ENCODE results near the gene GMDS.

The GMDS gene

DNA sequence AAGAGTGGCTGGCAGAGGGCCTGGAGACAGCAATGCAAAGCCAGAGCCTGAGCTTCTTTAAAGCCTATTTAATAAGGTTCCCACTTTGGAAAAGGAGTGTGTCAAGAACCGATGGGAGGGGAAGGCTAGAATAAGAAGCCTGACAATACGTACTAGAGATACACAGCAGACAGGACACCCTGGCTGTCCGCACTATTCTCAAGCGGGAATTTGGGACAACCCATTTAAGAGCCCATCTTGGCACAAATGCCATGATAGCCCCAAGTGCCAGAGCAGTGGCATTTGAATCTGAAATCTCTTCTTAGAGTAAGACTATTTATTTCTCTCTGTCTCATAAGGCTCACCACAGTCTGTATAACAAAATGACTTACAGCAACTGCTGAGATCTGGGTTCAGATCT lies 3.1 kb downstream of the GMDS start:
- Histone ChIP-seq H4K20me1 (ENCODE audit: insufficient read depth, low read length) (no peaks in the 10 kb centered on the region), H3K27me3 (ENCODE audit: low read depth, low read length) (no peaks in the 10 kb centered on the region), H3K36me3 (replicated peaks; ENCODE audit: low read depth, low read length) (no peaks in the 10 kb centered on the region), H3K4me2 (ENCODE audit: low read length) (no peak overlapping the region), H2AFZ (ENCODE audit: low read depth, low read length) (no peak overlapping the region), H3K27ac (ENCODE audit: low read length) (no peak overlapping the region), H3K4me1 (ENCODE audit: low read length) (peaks cover 9% of the 10 kb centered on the region), H3K9me3 (ENCODE audit: insufficient read depth, low read length) (no peaks in the 10 kb centered on the region), H3K9ac (ENCODE audit: low read length) (no peak overlapping the region), H3K79me2 (ENCODE audit: low read length) (peaks cover 17% of the 10 kb centered on the region; the same call in 1 of the 2 replicates), H3K4me3 (ENCODE audit: low read length) (no peak overlapping the region)
- no peak for TF ChIP-seq EZH2phosphoT487 (IDR thresholded peaks at IDR 0.05; ENCODE audit: low read depth)
- no peak for TF ChIP-seq CTCF (IDR thresholded peaks at IDR 0.05; ENCODE audit: low read depth, low read length)

DNA sequence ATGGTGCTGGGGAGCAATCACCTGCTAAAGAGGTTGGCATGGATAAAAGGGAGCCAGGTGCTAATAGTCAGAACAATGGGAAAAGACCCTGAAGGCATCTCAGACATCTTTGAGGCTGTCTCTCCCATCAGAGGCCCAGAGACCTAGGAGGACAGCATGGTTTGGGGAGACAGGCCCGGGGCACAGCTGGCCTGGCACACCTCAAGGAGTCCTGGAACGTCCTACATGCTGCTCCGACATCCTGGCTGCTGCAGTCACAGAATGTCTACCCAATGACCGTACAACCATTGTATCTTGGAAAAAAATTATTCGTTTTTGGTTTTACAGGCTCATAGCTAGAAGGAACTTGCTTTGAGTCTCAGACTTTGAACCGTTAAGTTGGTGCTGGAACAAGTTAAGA lies 4.4 kb downstream of the GMDS start:
- no peak overlapping the region for H2AFZ ChIP-seq (ENCODE audit: low read depth, low read length)
- H3K4me3 ChIP-seq (ENCODE audit: low read length), result no peak overlapping the region
- no peaks in the 10 kb centered on the region for H3K27me3 ChIP-seq (ENCODE audit: low read depth, low read length)
- no peak overlapping the region for H3K9ac ChIP-seq (ENCODE audit: low read length)
- no peaks in the 10 kb centered on the region for H4K20me1 ChIP-seq (ENCODE audit: insufficient read depth, low read length)
- TF ChIP-seq EZH2phosphoT487 (IDR thresholded peaks at IDR 0.05; ENCODE audit: low read depth), result no peak
- no peak for TF ChIP-seq CTCF (IDR thresholded peaks at IDR 0.05; ENCODE audit: low read depth, low read length)
- no peak overlapping the region for H3K27ac ChIP-seq (ENCODE audit: low read length)
- peaks cover 6% of the 10 kb centered on the region for H3K4me1 ChIP-seq (ENCODE audit: low read length)
- H3K36me3 ChIP-seq (replicated peaks; ENCODE audit: low read depth, low read length), result no peaks in the 10 kb centered on the region
- H3K79me2 ChIP-seq (ENCODE audit: low read length), result peaks cover 16% of the 10 kb centered on the region; the same call in 1 of the 2 replicates
- H3K9me3 ChIP-seq (ENCODE audit: insufficient read depth, low read length), result no peaks in the 10 kb centered on the region
- H3K4me2 ChIP-seq (ENCODE audit: low read length), result no peak overlapping the region

GRCh38 chr6:2237001-2237400 lies 8.4 kb downstream of the GMDS start:
- Histone ChIP-seq H3K27ac (ENCODE audit: low read length) (no peak overlapping the region), H3K4me1 (ENCODE audit: low read length) (peaks cover 10% of the 10 kb centered on the region), H2AFZ (ENCODE audit: low read depth, low read length) (no peak overlapping the region), H3K9ac (ENCODE audit: low read length) (no peak overlapping the region), H3K27me3 (ENCODE audit: low read depth, low read length) (no peaks in the 10 kb centered on the region), H3K9me3 (ENCODE audit: insufficient read depth, low read length) (no peaks in the 10 kb centered on the region), H4K20me1 (ENCODE audit: insufficient read depth, low read length) (no peaks in the 10 kb centered on the region), H3K4me2 (ENCODE audit: low read length) (no peak overlapping the region), H3K36me3 (replicated peaks; ENCODE audit: low read depth, low read length) (no peaks in the 10 kb centered on the region), H3K79me2 (ENCODE audit: low read length) (peaks cover 5% of the 10 kb centered on the region; the same call in 1 of the 2 replicates), H3K4me3 (ENCODE audit: low read length) (no peak overlapping the region)
- no peak for TF ChIP-seq EZH2phosphoT487 (IDR thresholded peaks at IDR 0.05; ENCODE audit: low read depth)
- TF ChIP-seq CTCF (IDR thresholded peaks at IDR 0.05; ENCODE audit: low read depth, low read length), result no peak

DNA sequence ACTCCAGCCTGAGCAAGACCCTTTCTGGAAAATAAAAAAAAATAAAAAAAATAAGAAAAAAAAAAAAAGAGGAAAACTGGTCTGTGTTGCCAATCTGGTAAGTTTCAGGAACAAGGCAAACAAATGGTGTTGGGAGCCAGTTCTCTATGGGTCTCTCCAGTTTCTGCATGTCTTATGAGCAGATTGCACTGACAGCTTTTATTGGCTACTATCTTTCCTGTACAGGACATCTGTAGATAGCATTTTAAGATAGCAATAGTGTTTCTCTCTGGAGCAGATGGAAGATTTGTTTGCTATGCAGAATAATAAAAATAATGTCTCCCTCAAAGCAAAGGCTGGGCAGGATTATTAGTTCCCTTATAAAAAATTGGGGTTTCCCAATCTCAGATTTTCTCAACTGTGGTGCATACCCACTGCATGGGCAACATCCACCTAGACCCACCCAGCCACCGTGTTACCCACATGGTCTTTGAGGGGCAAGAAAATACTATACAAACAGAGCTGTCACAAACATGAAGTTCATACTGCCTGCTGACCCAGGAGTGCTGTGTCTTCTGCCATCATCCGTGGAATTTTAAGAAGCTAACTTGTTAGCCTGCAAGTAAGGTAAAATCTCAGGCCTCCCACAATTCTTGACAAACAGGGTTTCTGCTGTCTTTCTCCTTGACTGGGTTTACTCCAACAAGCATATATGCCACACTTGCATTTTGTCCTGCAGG lies 9.5 kb downstream of the GMDS start:
- H3K4me1 ChIP-seq (ENCODE audit: low read length), result peaks cover 19% of the 10 kb centered on the region
- H3K9me3 ChIP-seq (ENCODE audit: insufficient read depth, low read length), result no peaks in the 10 kb centered on the region
- H3K4me2 ChIP-seq (ENCODE audit: low read length), result no peak overlapping the region
- H2AFZ ChIP-seq (ENCODE audit: low read depth, low read length), result no peak overlapping the region
- 0 out of 2 replicates have a peak, but pooled peaks cover under 1% of the 10 kb centered on the region for H3K79me2 ChIP-seq (ENCODE audit: low read length)
- H3K27ac ChIP-seq (ENCODE audit: low read length), result no peak overlapping the region
- TF ChIP-seq EZH2phosphoT487 (IDR thresholded peaks at IDR 0.05; ENCODE audit: low read depth) (no peak), CTCF (IDR thresholded peaks at IDR 0.05; ENCODE audit: low read depth, low read length) (no peak)
- H3K9ac ChIP-seq (ENCODE audit: low read length), result no peak overlapping the region
- H3K36me3 ChIP-seq (replicated peaks; ENCODE audit: low read depth, low read length), result no peaks in the 10 kb centered on the region
- no peaks in the 10 kb centered on the region for H4K20me1 ChIP-seq (ENCODE audit: insufficient read depth, low read length)
- no peaks in the 10 kb centered on the region for H3K27me3 ChIP-seq (ENCODE audit: low read depth, low read length)
- no peak overlapping the region for H3K4me3 ChIP-seq (ENCODE audit: low read length)

Measured in OCI-LY3 (cell line).